GM19468 (cell line): ENCODE results near the gene MYMX.
"Not testable (repeated sequence)": the region's sequence is repeated elsewhere in the genome, so short reads cannot be mapped to it uniquely, and the experiment has no call there.

Experiments
- ATAC-seq: cut with Tn5 transposase; IDR thresholded peaks from one replicate; pipeline ENCODE4 v1.9.1; 2021; ENCODE audit warnings: mild to moderate bottlenecking, moderate library complexity, moderate number of reproducible peaks; ENCODE audit not compliant: unreplicated experiment; ENCODE audit errors: extremely low read depth

MYMX gene

DNA sequence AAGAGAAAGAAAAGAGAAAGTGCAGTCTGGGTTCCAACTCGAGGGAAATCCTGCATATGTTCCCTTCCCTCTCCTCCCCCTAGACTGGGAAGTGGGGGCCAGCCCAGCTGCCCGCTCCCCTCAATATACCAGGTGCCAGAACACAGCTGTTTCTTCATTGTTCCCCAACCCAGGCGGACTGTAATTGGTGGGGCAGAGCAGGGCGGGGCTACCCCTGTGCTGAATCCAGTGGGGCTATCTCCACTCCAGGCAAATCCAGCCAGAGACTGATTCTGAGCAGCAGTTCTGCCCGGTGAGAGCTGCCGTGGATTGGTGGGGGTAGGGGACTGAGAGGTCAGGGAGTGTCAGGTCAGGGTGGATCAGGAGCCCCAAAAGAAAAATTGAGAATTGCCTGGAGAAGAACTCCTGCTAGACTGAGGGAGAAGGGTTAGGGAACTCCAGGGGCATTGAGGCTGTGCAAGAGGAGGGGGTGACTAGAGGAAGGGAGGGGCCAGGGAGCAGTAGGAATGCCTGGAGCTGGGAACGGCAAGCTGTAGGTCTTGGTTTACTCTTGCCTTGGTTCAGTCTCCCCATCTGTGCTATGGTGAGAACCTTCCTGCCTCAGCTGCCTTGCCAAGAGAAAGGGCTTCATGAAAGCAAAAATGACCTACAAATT, at the start of gene MYMX:
Gene MYMX, plus strand, starts transcription at position 250 of the 655 bp plus-strand sequence. CDS start 546 bp downstream, outside the sequence.
- ATAC-seq: no peak

DNA sequence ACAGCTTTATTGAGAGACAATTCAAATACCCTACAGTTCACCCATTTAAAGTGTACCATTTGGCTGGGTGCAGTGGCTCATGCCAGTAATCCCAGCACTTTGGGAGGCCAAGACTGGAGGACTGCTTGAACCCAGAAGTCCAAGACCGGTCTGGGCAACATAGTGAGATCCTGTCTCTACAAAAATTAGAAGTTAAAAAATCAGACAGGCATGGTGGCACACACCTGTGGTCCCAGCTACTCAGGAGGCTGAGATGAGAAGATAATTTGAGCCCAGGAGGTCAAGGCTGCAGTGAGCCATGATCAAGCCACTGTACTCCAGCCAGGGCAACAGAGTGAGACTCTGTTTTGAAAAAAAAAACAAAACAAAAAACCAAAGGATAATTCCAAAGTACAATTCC, 49.2 kb upstream of the MYMX start:
- ATAC-seq: no peak

DNA sequence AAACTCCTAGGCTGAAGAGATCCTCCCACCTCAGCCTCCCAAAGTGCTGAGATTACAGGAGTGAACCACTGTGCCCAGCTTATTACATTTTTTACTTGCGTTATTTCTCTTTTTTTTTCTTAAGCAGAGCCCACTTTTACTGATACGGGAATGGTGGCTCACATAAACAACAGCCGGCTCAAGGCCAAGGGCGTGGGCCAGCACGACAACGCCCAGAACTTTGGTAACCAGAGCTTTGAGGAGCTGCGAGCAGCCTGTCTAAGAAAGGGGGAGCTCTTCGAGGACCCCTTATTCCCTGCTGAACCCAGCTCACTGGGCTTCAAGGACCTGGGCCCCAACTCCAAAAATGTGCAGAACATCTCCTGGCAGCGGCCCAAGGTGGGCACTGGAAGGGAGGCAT, 47.6 kb upstream of the MYMX start:
- no peak for ATAC-seq

DNA sequence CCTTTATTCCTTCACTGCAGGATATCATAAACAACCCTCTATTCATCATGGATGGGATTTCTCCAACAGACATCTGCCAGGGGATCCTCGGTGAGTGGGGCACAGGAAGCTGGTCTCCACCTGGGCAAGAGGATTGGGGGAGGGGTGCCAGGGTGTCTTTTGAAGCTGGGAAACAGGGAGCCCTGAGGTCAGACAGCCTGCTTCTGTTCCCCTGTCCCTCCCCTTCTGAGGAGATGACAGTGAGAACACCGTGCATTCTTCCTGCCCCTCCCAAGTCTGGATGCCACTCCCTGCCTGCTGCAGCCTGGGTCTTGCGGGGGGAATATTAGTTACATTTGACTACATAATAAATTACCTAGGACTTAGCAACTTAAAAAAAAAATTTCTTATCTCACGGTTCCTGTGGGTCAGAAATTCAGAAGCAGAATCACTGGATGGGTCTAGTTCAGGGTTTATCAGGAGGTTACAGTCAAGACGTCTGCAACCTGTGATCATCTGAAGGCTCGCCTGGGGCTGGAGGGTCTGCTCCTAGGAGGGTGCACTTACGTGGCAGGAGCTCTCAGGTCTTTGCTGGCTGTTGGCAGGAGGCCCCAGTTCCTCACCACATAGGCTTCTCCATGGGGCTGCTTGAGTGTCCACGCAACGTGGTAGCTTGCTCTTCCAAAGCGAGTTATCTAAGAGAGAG, 46.7 kb upstream of the MYMX start:
- no peak for ATAC-seq

DNA sequence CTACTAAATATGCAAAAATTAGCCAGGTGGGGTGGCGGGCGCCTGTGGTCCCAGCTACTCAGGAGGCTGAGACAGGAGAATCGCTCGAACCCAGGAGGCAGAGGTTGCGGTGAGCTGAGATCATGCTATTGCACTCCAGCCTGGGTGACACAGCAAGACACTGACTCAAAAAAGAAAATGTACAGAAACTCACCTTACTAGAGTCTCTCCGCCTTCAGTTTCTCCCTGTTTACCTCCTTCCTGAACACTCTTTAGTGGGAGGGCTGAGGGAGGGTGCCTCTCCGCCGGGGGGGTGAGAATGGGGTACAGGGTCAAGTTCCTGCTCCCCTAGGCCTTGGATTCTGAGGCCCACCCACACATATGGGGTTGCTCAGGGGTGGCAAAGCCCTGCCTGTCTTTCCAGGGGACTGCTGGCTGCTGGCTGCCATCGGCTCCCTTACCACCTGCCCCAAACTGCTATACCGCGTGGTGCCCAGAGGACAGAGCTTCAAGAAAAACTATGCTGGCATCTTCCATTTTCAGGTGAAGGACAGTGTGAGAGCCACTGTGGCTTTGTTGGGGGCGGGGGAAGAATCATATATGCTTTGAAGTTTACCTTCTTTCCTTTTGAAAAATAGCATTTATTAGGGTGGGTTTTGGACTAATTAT, 44.7 kb upstream of the MYMX start:
- ATAC-seq: no peak

DNA sequence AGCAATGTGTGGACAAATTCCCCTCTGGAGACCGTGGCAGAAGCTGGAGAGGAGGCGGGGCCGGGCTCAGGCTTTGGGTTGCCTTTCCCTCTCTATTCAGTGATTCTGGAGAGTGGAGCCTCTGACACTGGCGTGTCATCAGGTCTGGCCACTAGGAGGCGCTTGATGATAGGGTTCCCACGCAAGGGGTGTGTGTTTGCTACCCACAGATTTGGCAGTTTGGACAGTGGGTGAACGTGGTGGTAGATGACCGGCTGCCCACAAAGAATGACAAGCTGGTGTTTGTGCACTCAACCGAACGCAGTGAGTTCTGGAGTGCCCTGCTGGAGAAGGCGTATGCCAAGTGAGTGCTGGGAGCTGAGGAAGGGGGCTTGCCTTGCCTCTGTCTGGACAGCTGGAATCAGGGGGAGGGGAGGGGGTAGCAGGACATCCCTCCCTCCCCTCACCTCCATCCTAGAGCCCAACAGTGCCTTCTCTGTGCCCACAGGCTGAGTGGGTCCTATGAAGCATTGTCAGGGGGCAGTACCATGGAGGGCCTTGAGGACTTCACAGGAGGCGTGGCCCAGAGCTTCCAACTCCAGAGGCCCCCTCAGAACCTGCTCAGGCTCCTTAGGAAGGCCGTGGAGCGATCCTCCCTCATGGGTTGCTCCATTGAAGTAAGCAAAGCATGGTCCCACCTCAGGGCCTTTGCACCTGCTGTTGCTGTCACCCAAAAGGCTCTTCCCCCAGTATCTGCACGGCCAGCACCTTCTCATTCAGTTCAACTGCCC, 43.8 kb upstream of the MYMX start:
- ATAC-seq: no peak

DNA sequence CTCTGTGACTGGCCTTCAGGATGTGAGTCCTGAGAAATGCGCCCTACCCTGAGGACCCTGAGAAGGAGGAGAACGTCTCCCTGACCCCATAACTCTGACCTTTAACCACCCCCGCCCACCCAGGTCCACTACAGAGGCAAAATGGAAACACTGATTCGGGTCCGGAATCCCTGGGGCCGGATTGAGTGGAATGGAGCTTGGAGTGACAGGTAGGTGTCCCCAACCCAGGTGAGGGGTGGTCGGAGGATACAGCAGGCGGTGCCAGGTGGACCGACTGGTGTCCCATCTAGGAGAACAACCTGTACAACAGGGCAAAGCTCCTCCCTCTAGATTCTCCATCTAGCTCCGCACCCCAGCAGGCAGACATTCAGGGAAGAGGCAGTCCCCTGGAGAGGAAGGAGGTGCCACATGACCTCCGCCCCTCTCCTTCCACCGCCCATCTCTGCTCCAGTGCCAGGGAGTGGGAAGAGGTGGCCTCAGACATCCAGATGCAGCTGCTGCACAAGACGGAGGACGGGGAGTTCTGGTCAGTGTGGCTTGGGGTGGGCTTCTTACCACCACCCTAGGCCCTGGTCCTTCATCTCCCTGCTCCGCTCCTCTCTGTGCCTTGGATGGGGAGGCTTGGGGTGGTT, 40.5 kb upstream of the MYMX start:
- ATAC-seq: no peak

DNA sequence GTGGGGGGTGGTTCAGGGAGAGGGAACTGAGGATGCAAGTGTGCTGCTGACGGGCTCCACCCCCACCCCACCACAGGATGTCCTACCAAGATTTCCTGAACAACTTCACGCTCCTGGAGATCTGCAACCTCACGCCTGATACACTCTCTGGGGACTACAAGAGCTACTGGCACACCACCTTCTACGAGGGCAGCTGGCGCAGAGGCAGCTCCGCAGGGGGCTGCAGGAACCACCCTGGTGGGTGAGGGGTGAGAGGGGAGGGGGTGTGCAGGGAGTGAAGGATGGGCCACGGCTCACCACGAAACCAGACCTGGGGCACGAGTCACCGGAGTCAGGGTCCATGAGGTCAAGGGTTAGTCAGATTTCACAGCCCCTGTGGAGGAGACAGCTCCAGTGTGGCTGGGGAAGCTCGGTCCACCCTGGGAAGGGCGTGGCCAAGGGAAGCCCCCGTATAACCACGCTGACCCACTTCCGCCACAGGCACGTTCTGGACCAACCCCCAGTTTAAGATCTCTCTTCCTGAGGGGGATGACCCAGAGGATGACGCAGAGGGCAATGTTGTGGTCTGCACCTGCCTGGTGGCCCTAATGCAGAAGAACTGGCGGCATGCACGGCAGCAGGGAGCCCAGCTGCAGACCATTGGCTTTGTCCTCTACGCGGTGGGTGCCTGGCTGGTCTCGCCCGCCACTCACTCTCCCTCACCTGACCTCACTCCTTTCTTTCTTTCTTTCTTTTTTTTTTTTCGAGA, 39.8 kb upstream of the MYMX start:
- no peak for ATAC-seq

DNA sequence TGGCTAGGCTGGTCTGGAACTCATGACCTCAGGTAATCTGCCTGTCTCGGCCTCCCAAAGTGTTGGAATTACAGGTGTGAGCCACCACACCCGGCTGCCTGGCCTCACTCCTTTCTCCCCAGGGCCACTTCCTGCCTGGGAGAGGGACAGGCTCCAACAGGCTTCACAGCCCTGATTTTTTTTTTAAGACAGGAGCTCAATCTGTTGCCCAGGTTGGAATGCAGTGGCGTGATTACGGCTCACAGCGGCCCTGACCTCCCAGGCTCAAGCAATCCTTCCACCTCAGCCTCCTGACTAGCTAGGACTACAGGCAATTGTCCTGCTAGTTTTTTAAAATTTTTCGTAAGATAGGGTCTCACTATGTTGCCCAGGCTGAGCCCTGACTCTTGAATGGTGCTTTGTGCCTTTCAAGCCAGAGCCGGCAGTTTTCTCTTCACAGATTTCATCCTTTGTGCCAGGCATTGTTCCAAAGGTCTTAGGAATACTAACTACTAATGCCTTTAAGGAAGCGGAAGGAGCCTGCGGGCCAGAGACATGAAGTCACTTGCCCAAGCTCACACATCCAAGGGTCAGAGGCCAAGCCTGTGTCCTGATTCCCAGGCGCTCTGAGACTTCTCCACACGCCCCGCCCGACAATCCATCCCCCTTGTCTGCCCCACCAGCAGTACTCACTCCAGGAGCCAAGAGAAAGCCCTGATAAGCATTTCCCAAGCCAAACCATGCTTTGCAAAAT, 38.9 kb upstream of the MYMX start:
- ATAC-seq: no peak

DNA sequence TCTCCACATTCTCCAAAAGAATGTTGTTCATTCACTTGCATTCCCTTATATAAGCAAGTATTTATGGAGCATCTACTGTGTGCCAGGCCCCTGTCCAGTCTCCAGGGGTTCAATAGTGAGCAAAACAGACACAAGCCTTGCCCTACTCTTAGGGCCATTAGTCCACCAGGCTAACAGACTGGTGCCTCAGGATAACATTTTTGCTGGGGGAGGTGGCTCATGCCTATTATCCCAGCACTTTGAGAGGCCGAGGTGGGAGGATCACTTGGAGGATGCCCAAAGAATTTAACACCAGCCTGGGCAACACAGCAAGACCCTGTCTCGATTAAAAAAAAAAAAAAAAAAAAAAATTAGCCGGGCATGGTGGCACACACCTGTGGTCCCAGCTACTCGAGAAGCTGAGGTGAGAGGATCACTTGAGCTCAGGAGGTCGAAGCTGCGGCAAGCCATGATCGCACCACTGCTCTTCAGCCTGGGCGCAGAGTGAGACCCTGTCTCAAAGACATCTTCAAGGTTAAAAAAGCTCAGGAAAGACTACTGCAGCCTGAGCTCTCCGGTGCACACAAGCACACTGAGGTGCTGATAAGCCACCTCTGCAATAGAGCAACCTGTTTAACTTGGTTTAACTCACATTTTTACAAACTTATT, 38.2 kb upstream of the MYMX start:
- ATAC-seq: no peak

DNA sequence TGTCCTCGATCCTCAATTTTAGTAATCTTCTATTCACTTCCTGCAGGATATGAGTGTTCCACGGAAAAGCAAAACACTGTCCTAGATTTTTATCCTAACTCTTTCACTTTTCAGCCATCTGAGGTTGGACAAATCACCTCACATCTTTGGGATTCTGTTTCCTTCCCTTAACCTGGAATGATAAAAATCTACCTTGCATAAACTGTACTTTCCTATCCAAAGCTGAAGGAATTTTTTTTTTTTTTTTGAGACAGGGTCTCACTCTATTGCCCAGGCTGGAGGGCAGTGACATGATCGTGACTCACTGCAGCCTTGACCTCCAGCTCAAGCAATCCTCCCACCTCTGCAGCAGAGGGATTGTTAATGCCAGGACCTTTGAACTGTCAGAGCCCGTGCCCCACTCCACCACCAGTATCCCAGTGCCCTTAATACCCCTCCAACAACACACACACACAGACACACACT, 37.6 kb upstream of the MYMX start:
- no peak for ATAC-seq

DNA sequence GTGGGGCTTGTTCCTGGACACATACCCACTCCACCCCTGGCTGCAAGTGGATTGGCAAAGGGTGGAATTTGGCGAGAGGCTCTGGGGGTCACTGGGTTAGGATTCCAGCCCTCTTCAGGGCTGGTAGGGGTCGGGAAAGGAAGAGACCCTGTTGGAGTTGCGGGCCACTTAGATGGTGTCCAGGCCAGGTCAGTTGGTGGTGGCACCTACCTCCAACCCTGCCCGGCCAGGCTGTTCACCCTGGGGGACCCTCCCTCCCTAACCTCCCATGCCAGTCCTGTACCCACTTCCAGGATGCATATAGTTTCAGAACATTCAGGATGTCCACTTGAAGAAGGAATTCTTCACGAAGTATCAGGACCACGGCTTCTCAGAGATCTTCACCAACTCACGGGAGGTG, 37.1 kb upstream of the MYMX start:
- no peak for ATAC-seq

DNA sequence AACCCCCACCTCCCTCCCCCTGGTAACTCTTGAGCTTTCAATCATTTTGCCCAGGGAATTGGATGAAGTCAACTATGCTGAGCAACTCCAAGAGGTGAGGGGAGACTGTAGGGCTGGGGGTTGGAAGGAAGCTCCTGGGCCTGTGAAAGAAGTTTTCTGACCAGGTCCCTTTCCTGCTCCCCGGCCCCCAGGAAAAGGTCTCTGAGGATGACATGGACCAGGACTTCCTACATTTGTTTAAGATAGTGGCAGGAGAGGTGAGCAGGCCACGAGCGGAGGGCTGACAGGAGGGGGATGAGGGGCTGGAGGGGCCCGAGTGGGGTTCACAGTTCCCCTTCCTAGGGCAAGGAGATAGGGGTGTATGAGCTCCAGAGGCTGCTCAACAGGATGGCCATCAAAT, 36.3 kb upstream of the MYMX start:
- ATAC-seq: no peak

DNA sequence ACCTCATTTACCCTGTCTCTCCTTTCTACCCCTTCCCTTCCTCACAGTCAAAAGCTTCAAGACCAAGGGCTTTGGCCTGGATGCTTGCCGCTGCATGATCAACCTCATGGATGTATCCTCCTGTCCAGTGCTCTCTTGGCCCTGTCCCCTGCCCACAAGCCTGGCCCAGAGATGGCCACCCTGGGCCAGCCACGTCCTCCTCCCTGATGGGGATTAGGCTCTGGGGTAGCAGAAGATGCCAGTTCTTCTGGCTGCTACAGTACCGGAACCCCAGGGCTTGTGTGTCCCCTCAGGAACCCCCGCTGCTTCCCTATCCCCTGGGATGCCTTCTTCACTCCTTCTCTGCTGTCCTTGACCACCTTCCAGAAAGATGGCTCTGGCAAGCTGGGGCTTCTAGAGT, 35.8 kb upstream of the MYMX start:
- no peak for ATAC-seq

DNA sequence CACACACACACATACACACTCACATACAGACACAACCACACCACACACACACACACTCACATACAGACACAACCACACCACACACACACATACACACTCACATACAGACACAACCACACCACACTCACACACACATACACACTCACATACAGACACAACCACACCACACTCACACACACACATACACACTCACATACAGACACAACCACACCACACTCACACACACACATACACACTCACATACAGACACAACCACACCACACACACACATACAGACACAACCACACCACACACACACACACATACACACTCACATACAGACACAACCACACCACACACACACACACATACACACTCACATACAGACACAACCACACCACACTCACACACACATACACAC, 34.9 kb upstream of the MYMX start:
- ATAC-seq: not testable (repeated sequence)

DNA sequence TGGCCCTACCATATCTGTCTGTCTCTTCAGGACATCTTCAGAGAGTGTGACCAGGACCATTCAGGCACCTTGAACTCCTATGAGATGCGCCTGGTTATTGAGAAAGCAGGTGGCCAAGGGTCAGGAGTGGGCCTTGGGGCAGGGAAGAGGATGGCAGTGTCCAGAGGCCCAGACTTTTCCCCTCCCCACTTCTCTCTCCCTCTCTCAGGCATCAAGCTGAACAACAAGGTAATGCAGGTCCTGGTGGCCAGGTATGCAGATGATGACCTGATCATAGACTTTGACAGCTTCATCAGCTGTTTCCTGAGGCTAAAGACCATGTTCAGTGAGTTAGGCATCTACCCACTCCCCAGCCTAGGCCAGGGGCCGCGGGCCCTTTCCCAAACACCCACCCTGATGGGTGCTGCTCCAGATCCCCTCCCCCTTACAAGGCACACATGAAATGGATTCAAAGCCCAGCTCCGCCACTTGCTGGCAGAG, 33.8 kb upstream of the MYMX start:
- no peak for ATAC-seq

DNA sequence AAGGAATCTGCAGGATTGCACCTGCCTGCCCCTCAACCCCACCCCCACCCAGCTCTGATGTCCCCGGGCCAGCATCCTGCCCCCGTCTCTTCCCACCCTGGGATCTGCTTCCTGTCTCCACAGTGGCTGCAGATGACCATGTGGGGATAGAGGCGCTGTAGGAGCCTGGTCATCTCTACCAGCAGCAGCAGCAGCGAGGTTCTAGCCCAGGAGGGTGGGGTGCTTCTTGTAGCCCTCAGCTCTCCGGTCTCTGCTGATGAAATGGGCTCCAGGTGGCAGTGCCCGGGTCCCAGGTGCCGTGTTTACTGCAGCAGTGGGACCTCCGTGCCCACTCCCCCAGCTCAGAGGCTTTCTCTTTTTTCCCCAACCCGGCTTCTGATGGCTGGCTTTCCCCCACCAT, 32.9 kb upstream of the MYMX start:
- ATAC-seq: no peak

DNA sequence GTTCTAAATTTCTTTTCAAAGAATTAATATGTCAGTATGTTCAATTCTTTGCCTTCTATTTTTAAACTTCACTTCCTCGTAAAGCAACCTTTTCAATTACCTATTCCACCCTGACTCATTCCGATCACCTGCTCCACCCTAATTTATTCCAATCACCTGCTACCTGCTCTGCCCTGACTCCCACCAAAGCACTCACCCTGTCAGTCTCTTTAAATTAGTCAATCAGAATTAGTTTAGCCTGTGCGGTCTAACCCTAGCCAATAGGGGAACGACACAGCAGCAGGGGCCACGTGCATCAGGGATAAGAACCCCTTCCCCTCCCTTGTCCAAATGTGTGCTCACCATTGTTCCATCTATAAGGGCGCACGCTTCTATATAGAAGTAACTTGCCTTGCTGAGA, 31.4 kb upstream of the MYMX start:
- not testable (repeated sequence) for ATAC-seq
